BLaER1 treated with 17β-estradiol and CSF1 and Interleukin-3, amounts not matched to agents 10 nM and 100 nM (cell line): ENCODE results near the gene FAM177A1.

Experiments
- H3K27ac ChIP-seq, 11 experiments: shearing (Covaris generic); formaldehyde crosslinking; 2 replicates each; pipeline ENCODE4 v1.8.1; 2022
- H3K27me3 ChIP-seq, 11 experiments: shearing (Covaris generic); formaldehyde crosslinking; 2 replicates each; pipeline ENCODE4 v1.8.1; 2022
- H3K36me3 ChIP-seq, 11 experiments: shearing (Covaris generic); formaldehyde crosslinking; 2 replicates each; pipeline ENCODE4 v1.8.1; 2022
- H3K4me1 ChIP-seq, 10 experiments: shearing (Covaris generic); formaldehyde crosslinking; 2 replicates each; pipeline ENCODE4 v1.8.1; 2022
- H3K4me2 ChIP-seq, 11 experiments: shearing (Covaris generic); formaldehyde crosslinking; 2 replicates each; pipeline ENCODE4 v1.8.1; 2022
- H3K4me3 ChIP-seq, 10 experiments: shearing (Covaris generic); formaldehyde crosslinking; 2 replicates each; pipeline ENCODE4 v1.8.1; 2022
- H3K9ac ChIP-seq, 11 experiments: shearing (Covaris generic); formaldehyde crosslinking; 2 replicates each; pipeline ENCODE4 v1.8.1; 2022
- H3K9me3 ChIP-seq, 11 experiments: shearing (Covaris generic); formaldehyde crosslinking; replicated peaks in 1 of 11; 2 replicates each; pipeline ENCODE4 v1.8.1; 2022
- H4K20me1 ChIP-seq, 11 experiments: shearing (Covaris generic); formaldehyde crosslinking; 2 replicates each; pipeline ENCODE4 v1.8.1; 2022
- Cebpa-rat ChIP-seq, 11 experiments: shearing (Covaris generic); IDR thresholded peaks; 2 replicates each; pipeline ENCODE4 v1.8.1; 2022

The FAM177A1 gene

DNA sequence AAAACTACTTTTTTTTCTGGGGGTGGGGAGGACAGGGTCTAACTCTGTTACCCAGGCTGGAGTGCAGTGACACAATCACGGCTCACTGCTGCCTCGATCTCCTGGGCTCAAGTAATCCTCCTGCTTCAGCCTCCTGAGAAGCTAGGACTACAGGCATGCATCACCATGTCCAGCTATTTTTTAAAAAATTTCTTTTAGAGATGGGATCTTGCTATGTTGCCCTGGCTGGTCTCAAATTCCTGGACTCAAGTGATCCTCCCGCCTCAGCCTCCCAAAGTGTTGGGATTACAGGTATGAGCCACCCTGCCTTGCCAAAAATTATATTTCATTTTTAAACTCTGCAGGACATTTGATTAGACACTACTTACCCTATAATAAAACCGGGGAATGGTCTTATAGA is 70.2 kb downstream of the FAM177A1 start:
- Histone ChIP-seq H3K4me2 (no peak overlapping the region), H3K36me3 (peaks cover 65 to 94% (median 83%) of the 10 kb centered on the region in 11 experiments)

GRCh38 chr14:35117112-35117511 is 71.0 kb downstream of the FAM177A1 start:
- Histone ChIP-seq H3K4me2 (no peak overlapping the region; a peak in 1 of 22 replicates), H3K27ac (no peak overlapping the region)
- no peak for TF ChIP-seq Cebpa-rat (IDR thresholded peaks at IDR 0.05)

More for the DNA sequence above, 70.2 kb downstream of the FAM177A1 start:
- H3K9me3 ChIP-seq: peaks cover 24 to 42% (median 35%) of the 10 kb centered on the region in 11 experiments
- no peak overlapping the region for H3K4me3 ChIP-seq
- H3K27ac ChIP-seq: no peak overlapping the region
- H3K4me1 ChIP-seq: peaks cover 13 to 45% (median 25%) of the 10 kb centered on the region in 10 experiments
- TF ChIP-seq Cebpa-rat (IDR thresholded peaks at IDR 0.05): no peak
- no peak overlapping the region for H3K9ac ChIP-seq
- no peaks in the 10 kb centered on the region for H3K27me3 ChIP-seq
- peaks cover 0 to 26% (median 10%) of the 10 kb centered on the region in 11 experiments; a peak in 9 of 22 replicates for H4K20me1 ChIP-seq

DNA sequence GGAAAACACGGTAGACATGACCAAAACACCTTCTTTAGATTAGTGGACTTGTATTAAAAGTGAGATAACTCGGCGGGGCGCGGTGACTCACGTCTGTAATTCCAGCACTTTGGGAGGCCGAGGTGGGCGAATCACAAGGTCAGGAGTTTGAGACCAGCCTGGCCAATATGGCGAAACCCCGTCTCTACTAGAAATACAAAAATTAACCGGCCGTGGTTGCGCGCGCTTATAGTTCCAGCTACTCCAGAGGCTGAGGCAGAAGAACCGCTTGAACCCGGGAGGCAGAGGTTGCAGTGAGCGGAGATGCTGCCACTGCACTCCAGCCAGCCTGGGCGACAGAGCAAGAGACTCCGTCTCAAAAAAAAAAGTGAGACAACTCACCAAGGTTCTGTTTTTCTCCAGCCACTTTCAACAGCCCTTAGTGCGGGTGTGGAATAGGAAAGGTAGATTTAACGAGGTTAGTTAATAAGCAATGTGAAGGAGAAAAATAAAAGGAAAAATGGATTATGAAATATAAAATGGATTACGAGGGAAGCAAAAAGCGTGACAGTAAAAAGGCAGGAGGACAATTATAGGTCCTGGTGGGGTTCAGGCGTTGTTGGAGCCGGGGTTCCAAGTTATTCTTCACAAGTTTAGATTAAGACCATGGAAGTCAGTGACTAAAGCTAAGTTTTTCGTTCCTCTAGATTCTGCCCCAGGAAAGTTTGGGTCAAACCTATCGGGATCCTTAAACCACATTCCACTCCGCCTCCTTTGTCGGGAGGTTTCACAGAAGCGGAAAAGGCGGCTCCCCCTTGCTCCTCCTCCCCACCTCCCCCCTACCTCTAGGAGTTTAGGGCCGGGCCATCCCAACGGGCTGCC is 75.2 kb downstream of the FAM177A1 start:
- H3K9ac ChIP-seq: peak overlapping the region; percentile 86 to 99 (median 96)
- peaks cover 39 to 72% (median 51%) of the 10 kb centered on the region in 10 experiments for H3K4me1 ChIP-seq
- no peak for TF ChIP-seq Cebpa-rat (IDR thresholded peaks at IDR 0.05)
- H3K4me3 ChIP-seq: peak overlapping the region; percentile 64 to 90 (median 77)
- peak overlapping the region; percentile 93 to 100 (median 98) for H3K27ac ChIP-seq
- H3K9me3 ChIP-seq: no peaks in the 10 kb centered on the region
- H3K4me2 ChIP-seq: peak overlapping the region; percentile 78 to 98 (median 90)
- peaks cover 18 to 55% (median 38%) of the 10 kb centered on the region in 11 experiments for H3K36me3 ChIP-seq
- H3K27me3 ChIP-seq: no peaks in the 10 kb centered on the region
- H4K20me1 ChIP-seq: peaks cover 0 to 24% (median 8%) of the 10 kb centered on the region in 11 experiments; a peak in 8 of 22 replicates

More at GRCh38 chr14:35117112-35117511, 71.0 kb downstream of the FAM177A1 start:
- no peak overlapping the region for H3K4me3 ChIP-seq
- H4K20me1 ChIP-seq: peaks cover 0 to 26% (median 10%) of the 10 kb centered on the region in 11 experiments; a peak in 8 of 22 replicates
- 0 out of 22 replicates have a peak overlapping the region, but pooled peaks of 1 of the 11 experiments have one; percentile 11 for H3K9ac ChIP-seq
- no peaks in the 10 kb centered on the region for H3K27me3 ChIP-seq
- peaks cover 13 to 45% (median 25%) of the 10 kb centered on the region in 10 experiments for H3K4me1 ChIP-seq
- H3K36me3 ChIP-seq: peaks cover 56 to 86% (median 75%) of the 10 kb centered on the region in 11 experiments
- H3K9me3 ChIP-seq: peaks cover 17 to 33% (median 26%) of the 10 kb centered on the region in 11 experiments

- Histone ChIP-seq H4K20me1 (peaks cover 0 to 16% (median 2%) of the 10 kb centered on the region in 11 experiments; a peak in 8 of 22 replicates), H3K9me3 (no peaks in the 10 kb centered on the region), H3K27ac (peak within 1 kb of the TSS; percentile 93 to 100 (median 98)), H3K4me3 (peak within 1 kb of the TSS; percentile 64 to 90 (median 77)), H3K4me2 (peak within 1 kb of the TSS; percentile 81 to 98 (median 90)), H3K9ac (peak within 1 kb of the TSS; percentile 86 to 99 (median 96)), H3K4me1 (peaks cover 39 to 71% (median 51%) of the 10 kb centered on the region in 10 experiments), H3K36me3 (peaks cover 18 to 55% (median 36%) of the 10 kb centered on the region in 11 experiments; a peak in 21 of 22 replicates), H3K27me3 (no peaks in the 10 kb centered on the region)
- no peak for TF ChIP-seq Cebpa-rat (IDR thresholded peaks at IDR 0.05)
These were observed 76.0 kb downstream of the FAM177A1 start, which contains the start of the genes PPP2R3C and PRORP for GRCh38 chr14:35121887-35122695. Gene PPP2R3C (minus strand): TSS chr14:35121990. CDS start chr14:35121959, 31 bp downstream. Gene PRORP (plus strand): TSS chr14:35122552. CDS start chr14:35123246, 694 bp downstream.

- no peak for TF ChIP-seq Cebpa-rat (IDR thresholded peaks at IDR 0.05)
- H4K20me1 ChIP-seq: peaks cover 0 to 9% (median 0%) of the 10 kb centered on the region in 11 experiments; a peak in 2 of 22 replicates
- peaks cover 39 to 65% (median 51%) of the 10 kb centered on the region in 10 experiments for H3K4me1 ChIP-seq
These were observed 76.8 kb downstream of the FAM177A1 start for GRCh38 chr14:35122696-35123387.

DNA sequence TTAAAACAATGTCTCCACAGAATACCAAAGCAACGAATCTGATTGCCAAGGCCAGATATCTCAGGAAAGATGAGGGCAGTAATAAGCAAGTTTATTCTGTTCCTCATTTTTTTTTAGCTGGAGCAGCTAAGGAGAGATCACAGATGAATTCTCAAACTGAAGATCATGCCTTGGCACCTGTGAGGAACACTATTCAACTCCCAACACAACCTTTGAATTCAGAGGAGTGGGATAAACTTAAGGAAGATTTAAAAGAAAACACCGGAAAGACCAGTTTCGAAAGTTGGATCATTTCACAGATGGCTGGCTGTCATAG is 77.3 kb downstream of the FAM177A1 start:
- peak overlapping the region; percentile 81 to 98 (median 90) for H3K4me2 ChIP-seq
- 0 out of 22 replicates have a peak, but pooled peaks cover 0 to 4% (median 0%) of the 10 kb centered on the region in 11 experiments for H4K20me1 ChIP-seq
- H3K27me3 ChIP-seq: no peaks in the 10 kb centered on the region
- H3K36me3 ChIP-seq: peaks cover 29 to 55% (median 42%) of the 10 kb centered on the region in 11 experiments
- H3K4me3 ChIP-seq: peak overlapping the region; percentile 64 to 90 (median 77)
- H3K9ac ChIP-seq: peak overlapping the region; percentile 86 to 99 (median 96)
- no peak for TF ChIP-seq Cebpa-rat (IDR thresholded peaks at IDR 0.05)
- H3K9me3 ChIP-seq: no peaks in the 10 kb centered on the region; a peak in 1 of 22 replicates
- peak overlapping the region; percentile 93 to 100 (median 98) for H3K27ac ChIP-seq
- H3K4me1 ChIP-seq: peaks cover 39 to 61% (median 51%) of the 10 kb centered on the region in 10 experiments

More at GRCh38 chr14:35122696-35123387, 76.8 kb downstream of the FAM177A1 start:
- H3K9me3 ChIP-seq: no peaks in the 10 kb centered on the region
- peak overlapping the region; percentile 93 to 100 (median 98) for H3K27ac ChIP-seq
- peak overlapping the region; percentile 64 to 90 (median 77) for H3K4me3 ChIP-seq
- peak overlapping the region; percentile 81 to 98 (median 90) for H3K4me2 ChIP-seq
- H3K36me3 ChIP-seq: peaks cover 24 to 55% (median 37%) of the 10 kb centered on the region in 11 experiments
- H3K27me3 ChIP-seq: no peaks in the 10 kb centered on the region
- H3K9ac ChIP-seq: peak overlapping the region; percentile 86 to 99 (median 96)

GRCh38 chr14:35124127-35124526 is 78.1 kb downstream of the FAM177A1 start:
- peak overlapping the region in 8 of 11 experiments; percentile 86 to 99 (median 96); a peak in 12 of 22 replicates for H3K9ac ChIP-seq
- peak overlapping the region; percentile 64 to 90 (median 77); a peak in 18 of 20 replicates for H3K4me3 ChIP-seq
- H3K27ac ChIP-seq: peak overlapping the region in 8 of 11 experiments; percentile 93 to 100 (median 98); a peak in 12 of 22 replicates
- H3K9me3 ChIP-seq: no peaks in the 10 kb centered on the region; a peak in 3 of 22 replicates
- H3K4me2 ChIP-seq: peak overlapping the region; percentile 81 to 98 (median 90)
- peaks cover 39 to 56% (median 48%) of the 10 kb centered on the region in 10 experiments for H3K4me1 ChIP-seq
- no peaks in the 10 kb centered on the region for H4K20me1 ChIP-seq
- no peaks in the 10 kb centered on the region for H3K27me3 ChIP-seq
- peaks cover 34 to 55% (median 45%) of the 10 kb centered on the region in 11 experiments for H3K36me3 ChIP-seq
- no peak for TF ChIP-seq Cebpa-rat (IDR thresholded peaks at IDR 0.05)
